Measurements from ENCODE around the gene VPS26C. TPM values are rescaled to one million over a fixed set of nuclear protein-coding genes. Genes with fewer than 3 reads are reported as not detected.
"Not testable (repeated sequence)": the region's sequence is repeated elsewhere in the genome, so short reads cannot be mapped to it uniquely, and the experiment has no call there.

Gene VPS26C
- total and polyA plus RNA-seq, 2 of the 8 experiments (the other 6 are each of a cell fraction or from before 2014, with no cell fraction given): 43.5 to 71.6 TPM

GRCh38 chr21:37279271-37279670, 12.1 kb upstream of the VPS26C start:
- H3K14ac ChIP-seq (ENCODE audit: insufficient read length); H3K27me3 ChIP-seq (replicated peaks in 1 of 4; ENCODE audit: control insufficient read depth in 3 of 4, extremely low read depth in 1 of 4, insufficient read depth in 3 of 4, low read length in 3 of 4); H3K79me1 ChIP-seq (ENCODE audit: low read depth, low read length); H3K4me2 ChIP-seq (ENCODE audit: insufficient read depth in 1 of 2, low read depth in 2 of 2, low read length in 2 of 2); H3K79me2 ChIP-seq (ENCODE audit: control insufficient read depth in 1 of 2, insufficient read depth in 2 of 2, low read length in 2 of 2); H3K36me3 ChIP-seq (ENCODE audit: control insufficient read depth in 2 of 4, insufficient read depth in 4 of 4, low read length in 3 of 4); H2AFZ ChIP-seq (ENCODE audit: low read length); H3K9ac ChIP-seq (replicated peaks in 1 of 4; ENCODE audit: extremely low read depth in 1 of 4, low read depth in 3 of 4, low read length in 3 of 4); H2BK12ac ChIP-seq (ENCODE audit: low read depth, low read length); H2AK5ac ChIP-seq (ENCODE audit: low read depth, low read length); H3K23me2 ChIP-seq (ENCODE audit: low read depth, low read length); DNase-seq (ENCODE audit: low read depth in 1 of 2, low spot score in 2 of 2); FAIRE-seq; H2BK20ac ChIP-seq (ENCODE audit: low read length); H2BK15ac ChIP-seq (ENCODE audit: low read length); H3K56ac ChIP-seq (replicated peaks; ENCODE audit: insufficient read length, low read depth, low read length); H2BK120ac ChIP-seq (replicated peaks; ENCODE audit: low read depth, low read length); H3K4me3 ChIP-seq (ENCODE audit: extremely low read depth in 1 of 4, insufficient read depth in 2 of 4, low read depth in 3 of 4, low read length in 4 of 4); CTCF ChIA-PET (ENCODE audit: partially characterized antibody); H2BK5ac ChIP-seq (ENCODE audit: low read depth, low read length); H3K27ac ChIP-seq (ENCODE audit: low read depth, low read length); H3K23ac ChIP-seq (ENCODE audit: insufficient read length); H3K4me1 ChIP-seq (replicated peaks in 1 of 4; ENCODE audit: control insufficient read depth in 3 of 4, insufficient read depth in 4 of 4, low read length in 3 of 4); H3K4ac ChIP-seq (replicated peaks; ENCODE audit: insufficient read length, low read depth, low read length); H4K91ac ChIP-seq (replicated peaks; ENCODE audit: insufficient read length, low read length); H3K9me3 ChIP-seq (ENCODE audit: insufficient read depth in 2 of 2, low read depth in 1 of 2, low read length in 1 of 2); H4K5ac ChIP-seq (ENCODE audit: insufficient read length, low read depth, low read length); H3K18ac ChIP-seq (ENCODE audit: extremely low read depth, low read length); H4K8ac ChIP-seq (ENCODE audit: extremely low read depth, insufficient read depth, low read length); H4K20me1 ChIP-seq (replicated peaks in 1 of 2; ENCODE audit: control insufficient read depth in 1 of 2, insufficient read depth in 2 of 2, low read length in 2 of 2); POLR2A ChIA-PET (ENCODE audit: partially characterized antibody): not testable (repeated sequence)
- 80% methylated on average over 4 of the region's 4 CpGs; no CpG with 5 or more reads in 1 of the 2 experiments for WGBS, 2 experiments (ENCODE audit: extremely low coverage in 1 of 2, insufficient coverage in 1 of 2, insufficient read length in 1 of 2, insufficient replicate concordance in 2 of 2, low coverage in 1 of 2, low lambda C conversion rate in 2 of 2, missing lambda C conversion rate in 1 of 2)
